H1 (cell line): ENCODE results near the gene FHIT. TPM values are rescaled to one million over a fixed set of nuclear protein-coding genes. Genes with fewer than 3 reads are reported as not detected.

ENCODE experiments used
- CTCF ChIA-PET: fragments of 300-600 bp; sonication (Branson Sonifier 250); formaldehyde crosslinking; loops from one replicate; lab custom pipeline; 2021; ENCODE audit not compliant: partially characterized antibody; lab: Charles Lee
- POLR2A ChIA-PET: fragments of 300-600 bp; sonication (Branson Sonifier 250); formaldehyde crosslinking; loops from one replicate; lab custom pipeline; 2021; ENCODE audit warnings: inconsistent platforms; ENCODE audit not compliant: partially characterized antibody; lab: Charles Lee
- DNase-seq, 2 experiments: peaks; one replicate each; pipeline versions ENCODE4 v3.0.0 to v3.0.0-alpha.2; 2010 to 2022; ENCODE audit warnings: low spot score in 2 of 2, low read depth in 1 of 2, mixed read lengths in 1 of 2
- FAIRE-seq: peaks from 2 replicates; lab custom pipeline; 2011; peaks lifted over from hg19 to GRCh38; lab: Jason Lieb, UNC
- H2AFZ ChIP-seq: 2 replicates; pipeline ENCODE4 v1.8.1; 2012; ENCODE audit warnings: low read length, inconsistent platforms
- H2AK5ac ChIP-seq: 2 replicates; pipeline ENCODE4 v1.6.1; 2013; ENCODE audit warnings: low read depth, low read length
- H2BK120ac ChIP-seq: replicated peaks from 2 replicates; pipeline ENCODE3; 2013; ENCODE audit warnings: low read depth, low read length, inconsistent platforms
- H2BK12ac ChIP-seq: 2 replicates; pipeline ENCODE4 v1.6.1; 2013; ENCODE audit warnings: low read depth, low read length
- H2BK15ac ChIP-seq: 2 replicates; pipeline ENCODE4 v1.6.1; 2013; ENCODE audit warnings: low read length
- H2BK20ac ChIP-seq: 2 replicates; pipeline ENCODE4 v1.6.1; 2013; ENCODE audit warnings: low read length
- H2BK5ac ChIP-seq: 2 replicates; pipeline ENCODE4 v1.6.1; 2013; ENCODE audit warnings: low read depth, low read length
- H3K14ac ChIP-seq: 2 replicates; pipeline ENCODE4 v1.6.1; 2013; ENCODE audit warnings: inconsistent platforms; ENCODE audit not compliant: insufficient read length
- H3K18ac ChIP-seq: 2 replicates; pipeline ENCODE4 v1.6.1; 2013; ENCODE audit warnings: low read length; ENCODE audit errors: extremely low read depth
- H3K23ac ChIP-seq: 2 replicates; pipeline ENCODE4 v1.6.1; 2013; ENCODE audit warnings: inconsistent platforms; ENCODE audit not compliant: insufficient read length
- H3K23me2 ChIP-seq: 2 replicates; pipeline ENCODE4 v1.6.1; 2013; ENCODE audit warnings: low read depth, low read length
- H3K27ac ChIP-seq: 2 replicates; pipeline ENCODE4 v1.6.1; 2011; ENCODE audit warnings: low read depth, low read length, inconsistent platforms
- H3K27me3 ChIP-seq, 4 experiments: replicated peaks in 1 of 4; 1 replicate in 1 of 4; 2 replicates in 3 of 4; pipeline versions ENCODE4 v1.6.1 to v1.8.1; 2011 to 2013; ENCODE audit warnings: low read length in 3 of 4, mild to moderate bottlenecking in 3 of 4, inconsistent platforms in 2 of 4, mixed read lengths in 2 of 4, moderate library complexity in 1 of 4; ENCODE audit not compliant: control insufficient read depth in 3 of 4, insufficient read depth in 3 of 4; ENCODE audit errors: extremely low read depth in 1 of 4
- H3K36me3 ChIP-seq, 4 experiments: 2 replicates each; pipeline versions ENCODE4 v1.6.1 to v1.8.1; 2011 to 2013; ENCODE audit warnings: mild to moderate bottlenecking in 4 of 4, low read length in 3 of 4, moderate library complexity in 2 of 4, control low read depth in 1 of 4, inconsistent platforms in 1 of 4; ENCODE audit not compliant: insufficient read depth in 4 of 4, control insufficient read depth in 2 of 4
- H3K4ac ChIP-seq: replicated peaks from 2 replicates; pipeline ENCODE3; 2013; ENCODE audit warnings: low read length, low read depth, mixed read lengths, inconsistent platforms; ENCODE audit not compliant: insufficient read length
- H3K4me1 ChIP-seq, 4 experiments: replicated peaks in 1 of 4; 1 replicate in 1 of 4; 2 replicates in 3 of 4; pipeline versions ENCODE4 v1.6.1 to v1.8.1; 2011 to 2013; ENCODE audit warnings: low read length in 3 of 4, inconsistent platforms in 2 of 4, mixed read lengths in 1 of 4; ENCODE audit not compliant: insufficient read depth in 4 of 4, control insufficient read depth in 3 of 4
- H3K4me2 ChIP-seq, 2 experiments: 2 replicates each; pipeline versions ENCODE4 v1.6.1 to v1.8.1; 2011 to 2013; ENCODE audit warnings: low read depth in 2 of 2, low read length in 2 of 2, control low read depth in 1 of 2, inconsistent platforms in 1 of 2, mild to moderate bottlenecking in 1 of 2; ENCODE audit not compliant: insufficient read depth in 1 of 2
- H3K4me3 ChIP-seq, 4 experiments: fragments of 200-600, 300-600 bp in 1 of 4; sonication (generic), shearing (Covaris generic), sonication (Bioruptor Twin) in 1 of 4; 2 replicates each; pipeline versions ENCODE4 v1.5.1 to v1.8.1; 2011 to 2016; ENCODE audit warnings: low read length in 4 of 4, low read depth in 3 of 4, control low read depth in 2 of 4, inconsistent platforms in 2 of 4, mild to moderate bottlenecking in 2 of 4, mixed read lengths in 1 of 4, moderate library complexity in 1 of 4; ENCODE audit not compliant: insufficient read depth in 2 of 4; ENCODE audit errors: extremely low read depth in 1 of 4
- H3K56ac ChIP-seq: replicated peaks from 2 replicates; pipeline ENCODE3; 2013; ENCODE audit warnings: low read depth, mild to moderate bottlenecking, mixed read lengths, low read length, inconsistent platforms; ENCODE audit not compliant: insufficient read length
- H3K79me1 ChIP-seq: 2 replicates; pipeline ENCODE4 v1.6.1; 2013; ENCODE audit warnings: low read depth, low read length, control low read depth
- H3K79me2 ChIP-seq, 2 experiments: 2 replicates each; pipeline versions ENCODE4 v1.6.1 to v1.8.1; 2012 to 2013; ENCODE audit warnings: low read length in 2 of 2, mild to moderate bottlenecking in 2 of 2, inconsistent platforms in 1 of 2; ENCODE audit not compliant: insufficient read depth in 2 of 2, control insufficient read depth in 1 of 2
- H3K9ac ChIP-seq, 4 experiments: replicated peaks in 1 of 4; 1 replicate in 1 of 4; 2 replicates in 3 of 4; pipeline versions ENCODE4 v1.6.1 to v1.8.1; 2011 to 2013; ENCODE audit warnings: low read depth in 3 of 4, low read length in 3 of 4, control low read depth in 2 of 4, mild to moderate bottlenecking in 2 of 4, moderate library complexity in 2 of 4, inconsistent platforms in 1 of 4; ENCODE audit errors: extremely low read depth in 1 of 4
- H3K9me3 ChIP-seq, 2 experiments: 2 replicates each; pipeline versions ENCODE4 v1.6.1 to v1.8.1; 2012 to 2013; ENCODE audit warnings: mild to moderate bottlenecking in 2 of 2, moderate library complexity in 2 of 2, control low read depth in 1 of 2, inconsistent platforms in 1 of 2, low read depth in 1 of 2, low read length in 1 of 2, mixed read lengths in 1 of 2; ENCODE audit not compliant: insufficient read depth in 2 of 2
- H4K20me1 ChIP-seq, 2 experiments: replicated peaks in 1 of 2; 2 replicates each; pipeline versions ENCODE3 to v1.8.1; 2011 to 2013; ENCODE audit warnings: inconsistent platforms in 2 of 2, low read length in 2 of 2, mild to moderate bottlenecking in 1 of 2; ENCODE audit not compliant: insufficient read depth in 2 of 2, control insufficient read depth in 1 of 2
- H4K5ac ChIP-seq: 2 replicates; pipeline ENCODE4 v1.6.1; 2013; ENCODE audit warnings: low read length, low read depth, mixed read lengths, inconsistent platforms; ENCODE audit not compliant: insufficient read length
- H4K8ac ChIP-seq: 2 replicates; pipeline ENCODE4 v1.8.0; 2013; ENCODE audit warnings: mild to moderate bottlenecking, moderate library complexity, low read length, inconsistent platforms; ENCODE audit not compliant: insufficient read depth; ENCODE audit errors: extremely low read depth
- H4K91ac ChIP-seq: replicated peaks from 2 replicates; pipeline ENCODE3; 2013; ENCODE audit warnings: low read length, mixed read lengths, inconsistent platforms; ENCODE audit not compliant: insufficient read length
- CTBP2 ChIP-seq: IDR thresholded peaks from 2 replicates; pipeline ENCODE4 v1.7.0; 2011; ENCODE audit warnings: borderline replicate concordance, mild to moderate bottlenecking, moderate library complexity, mixed read lengths, low read length; ENCODE audit not compliant: insufficient read depth, insufficient read length
- NANOG ChIP-seq: IDR thresholded peaks from 2 replicates; pipeline ENCODE4 v1.6.1; 2011; ENCODE audit warnings: low read length, low read depth, mild to moderate bottlenecking, inconsistent platforms; ENCODE audit not compliant: insufficient read depth, poor library complexity, severe bottlenecking
- RNF2 ChIP-seq: fragments of 200-900, 300-1000 bp; sonication (generic); IDR thresholded peaks from 2 replicates; pipeline ENCODE4 v1.7.1; 2016; ENCODE audit warnings: borderline replicate concordance, low read depth, mild to moderate bottlenecking, antibody characterized with exemption, low read length; ENCODE audit not compliant: poor library complexity, severe bottlenecking; ENCODE audit errors: missing control alignments
- TCF12 ChIP-seq: IDR thresholded peaks from 2 replicates; pipeline ENCODE4 v1.6.1; 2011; ENCODE audit warnings: low read depth, mild to moderate bottlenecking, low read length
- WGBS, 2 experiments: shearing (Covaris generic) in 1 of 2; methylation state at CpG; one replicate each; pipeline versions ENCODE4 v1.1.6 to v1.1.7; 2013 to 2015; ENCODE audit warnings: low lambda C conversion rate in 2 of 2, mixed read lengths in 2 of 2, inconsistent platforms in 1 of 2, low coverage in 1 of 2, missing lambda C conversion rate in 1 of 2; ENCODE audit not compliant: insufficient replicate concordance in 2 of 2, insufficient coverage in 1 of 2, insufficient read length in 1 of 2; ENCODE audit errors: extremely low coverage in 1 of 2, missing lambda C conversion rate in 1 of 2; 5-methylcytosine and 5-hydroxymethylcytosine counted together
- polyA plus RNA-seq, 7 experiments: library from polyadenylated mRNA; depleted of rRNA in 3 of 7; stranded (reverse) in 5 of 7; unstranded in 2 of 7; fragments of >200 nt in 5 of 7; fragments of 200-250 nt in 2 of 7; gene quantifications; 1 replicate in 5 of 7; 2 replicates in 1 of 7; 4 replicates in 1 of 7; pipeline versions ENCODE4 v1.2.1 to v1.2.3, GENCODE V29; 2011 to 2013; ENCODE audit warnings: missing spikeins in 2 of 7, mixed read lengths in 2 of 7
- total RNA-seq: library from RNA; stranded (reverse); fragmentation: NEBNext Ultra II Directional; extraction: Animal tissue kit (Norgen Biotek cat#: 25700); gene quantifications from 2 replicates; pipeline ENCODE4 v1.2.1, GENCODE V29; 2021

Gene FHIT
- total and polyA plus RNA-seq, 2 of the 8 experiments (the other 6 are each of a cell fraction or from before 2014, with no cell fraction given) = 1.2 to 3.2 TPM

DNA sequence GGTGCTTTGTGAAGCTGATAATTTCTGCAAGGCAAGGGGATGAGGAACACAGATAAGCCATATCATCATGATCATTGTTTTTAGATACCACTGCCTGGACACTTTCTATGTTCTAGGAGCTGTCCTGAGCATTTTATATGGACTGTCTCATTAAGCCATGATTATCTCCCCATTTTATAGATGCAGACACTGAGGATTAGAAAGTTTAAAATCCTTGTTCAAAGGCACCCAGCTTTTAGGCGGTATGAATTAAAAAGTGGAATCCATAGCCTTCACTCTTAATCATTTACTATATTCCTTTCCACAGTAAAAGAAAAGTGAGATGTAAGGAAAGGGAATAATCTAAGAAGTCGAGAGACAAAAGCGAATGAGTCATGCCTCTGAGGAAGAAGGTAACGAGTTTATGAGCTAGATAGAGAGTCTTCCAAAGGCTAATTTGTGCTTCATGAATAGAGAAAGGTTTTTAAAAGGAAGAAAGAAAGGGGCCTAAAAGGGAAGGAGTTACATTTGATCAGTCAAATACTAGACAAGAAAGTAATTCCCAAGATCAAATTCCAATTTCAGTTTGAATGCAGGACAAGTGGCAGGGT lies 856.0 kb downstream of the FHIT start:
- DNase-seq (no peak), FAIRE-seq (no peak)
- Histone ChIP-seq H2BK15ac (no peak overlapping the region), H3K23me2 (no peaks in the 10 kb centered on the region; the same call in 1 of the 2 replicates), H2AK5ac (no peak overlapping the region), H4K91ac (no peak overlapping the region), H2BK120ac (no peak overlapping the region), H3K4me3 (no peak overlapping the region), H4K8ac (no peak overlapping the region), H3K79me1 (no peaks in the 10 kb centered on the region), H3K27me3 (no peaks in the 10 kb centered on the region), H3K56ac (no peak overlapping the region), H2BK5ac (no peak overlapping the region), H2AFZ (no peak overlapping the region), H3K4ac (no peak overlapping the region), H3K79me2 (no peaks in the 10 kb centered on the region), H3K4me2 (no peak overlapping the region), H3K27ac (no peak overlapping the region), H3K18ac (no peak overlapping the region), H2BK12ac (no peak overlapping the region), H3K23ac (no peak overlapping the region), H3K9me3 (no peaks in the 10 kb centered on the region), H4K20me1 (no peaks in the 10 kb centered on the region), H3K9ac (no peak overlapping the region), H3K36me3 (no peaks in the 10 kb centered on the region), H3K4me1 (no peaks in the 10 kb centered on the region), H4K5ac (no peak overlapping the region), H3K14ac (no peak overlapping the region), H2BK20ac (no peak overlapping the region)
- TF ChIP-seq RNF2 (no peak), TCF12 (no peak), CTBP2 (no peak), NANOG (no peak)
- WGBS, 2 experiments = 79% methylated on average over 4 of the region's 4 CpGs; no CpG with 5 or more reads in 1 of the 2 experiments
- ChIA-PET CTCF (interaction anchor here (1.0 kb wide), 1 partner anchor 12 kb away, joined by 3 read pairs; no protein-coding TSS in a partner anchor), POLR2A (no interaction called here)
